GM12872 (cell line): ENCODE measurements around the gene OSBPL5.

Experiments used
- TF ChIP-seq, protein P1 (sequence below): IDR thresholded peaks from 3 replicates; pipeline ENCODE4 v1.5.1; 2011; ENCODE audit warnings: low read depth, mild to moderate bottlenecking, low read length, moderate library complexity; ENCODE audit not compliant: insufficient read depth

Gene OSBPL5

DNA sequence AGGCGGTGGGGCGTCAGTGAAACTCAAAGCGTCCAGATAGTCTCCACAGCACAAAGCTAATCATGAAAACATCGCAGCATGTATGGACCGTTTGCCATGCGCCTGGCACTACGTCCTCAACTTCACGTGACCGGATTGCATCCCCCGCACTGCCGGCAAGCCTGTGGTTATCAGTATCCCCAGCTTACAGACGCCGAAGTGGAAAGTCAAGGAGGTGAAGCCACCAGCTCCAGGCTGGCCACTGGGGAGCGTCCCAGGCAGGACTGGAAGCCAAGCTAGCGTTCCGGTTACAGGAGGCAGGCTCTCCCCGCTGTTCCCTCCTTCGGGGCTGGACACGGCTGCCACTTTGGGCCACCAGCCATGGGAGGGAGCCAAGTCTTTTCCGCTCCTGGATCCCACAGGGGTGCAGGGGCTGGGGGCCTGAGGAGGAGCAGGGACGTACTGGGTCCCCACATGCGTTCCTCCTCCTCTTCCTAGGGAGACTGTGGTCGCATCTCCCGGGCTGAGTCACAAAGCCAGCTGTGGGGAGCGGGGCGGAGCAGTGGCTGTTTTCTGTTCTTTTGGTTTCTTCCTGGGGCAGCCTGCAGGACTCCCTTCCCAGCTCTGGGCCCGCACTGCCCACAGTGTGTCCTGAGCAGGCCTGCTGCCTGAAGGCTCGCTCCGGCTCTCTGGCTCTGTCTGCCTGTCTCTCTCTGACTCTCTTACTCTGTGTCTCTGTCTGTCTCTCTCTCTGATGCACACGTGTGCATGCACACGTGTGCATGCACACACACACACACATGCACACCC lies 4.3 kb upstream of the OSBPL5 start:
- TF ChIP-seq, protein P1, sequence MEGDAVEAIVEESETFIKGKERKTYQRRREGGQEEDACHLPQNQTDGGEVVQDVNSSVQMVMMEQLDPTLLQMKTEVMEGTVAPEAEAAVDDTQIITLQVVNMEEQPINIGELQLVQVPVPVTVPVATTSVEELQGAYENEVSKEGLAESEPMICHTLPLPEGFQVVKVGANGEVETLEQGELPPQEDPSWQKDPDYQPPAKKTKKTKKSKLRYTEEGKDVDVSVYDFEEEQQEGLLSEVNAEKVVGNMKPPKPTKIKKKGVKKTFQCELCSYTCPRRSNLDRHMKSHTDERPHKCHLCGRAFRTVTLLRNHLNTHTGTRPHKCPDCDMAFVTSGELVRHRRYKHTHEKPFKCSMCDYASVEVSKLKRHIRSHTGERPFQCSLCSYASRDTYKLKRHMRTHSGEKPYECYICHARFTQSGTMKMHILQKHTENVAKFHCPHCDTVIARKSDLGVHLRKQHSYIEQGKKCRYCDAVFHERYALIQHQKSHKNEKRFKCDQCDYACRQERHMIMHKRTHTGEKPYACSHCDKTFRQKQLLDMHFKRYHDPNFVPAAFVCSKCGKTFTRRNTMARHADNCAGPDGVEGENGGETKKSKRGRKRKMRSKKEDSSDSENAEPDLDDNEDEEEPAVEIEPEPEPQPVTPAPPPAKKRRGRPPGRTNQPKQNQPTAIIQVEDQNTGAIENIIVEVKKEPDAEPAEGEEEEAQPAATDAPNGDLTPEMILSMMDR: no peak

DNA sequence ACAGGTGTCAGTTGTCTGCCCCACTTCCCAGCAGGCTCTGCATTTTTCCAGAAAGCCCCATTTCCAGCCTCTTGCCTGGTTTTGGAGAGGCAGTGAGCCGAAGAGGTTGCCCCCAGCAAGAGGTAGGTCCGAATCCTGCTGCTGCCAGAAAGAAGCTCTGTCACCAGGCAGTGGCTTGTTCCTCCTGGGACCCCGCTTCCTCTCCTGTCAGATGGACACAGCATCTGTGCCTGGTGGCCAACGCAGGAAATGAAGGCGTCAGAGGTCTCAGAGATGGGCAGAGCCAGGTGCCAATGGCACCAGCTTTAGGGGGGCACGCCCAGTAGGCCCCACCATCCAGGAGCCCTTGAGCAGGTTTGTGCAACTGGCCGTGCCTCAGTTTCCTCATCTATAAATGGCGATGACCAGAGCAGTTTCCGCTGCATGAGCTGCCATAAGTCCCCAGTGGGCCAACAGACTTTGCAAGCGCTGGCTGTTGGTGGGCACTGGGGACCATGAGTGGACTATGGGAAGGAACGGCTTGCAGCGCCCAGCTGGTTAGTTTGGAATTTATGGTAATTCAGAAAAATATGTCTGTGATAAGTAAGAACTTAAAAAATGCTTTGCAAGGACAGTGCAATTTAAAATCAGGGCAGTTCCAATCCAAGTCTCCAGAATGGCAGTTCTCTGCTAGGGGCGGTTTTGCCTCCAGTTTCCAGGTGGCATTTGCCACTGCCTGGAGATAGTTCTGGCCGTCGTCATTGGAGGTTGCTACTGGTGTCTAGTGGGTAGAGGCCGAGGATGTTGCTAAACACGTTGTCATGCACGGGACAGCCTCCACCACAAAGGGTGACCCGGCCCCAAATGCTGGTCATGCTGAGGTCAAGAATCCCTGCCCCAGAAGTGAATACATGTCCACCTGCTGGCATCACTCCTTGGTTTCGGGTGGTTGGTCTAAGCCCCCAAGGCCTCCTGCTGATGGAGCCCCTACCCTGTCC lies 2.3 kb upstream of the OSBPL5 start:
- TF ChIP-seq, protein P1: no peak

- TF ChIP-seq, protein P1: no peak
These were observed 1.4 kb upstream of the OSBPL5 start for GRCh38 chr11:3166268-3167142.

- TF ChIP-seq, protein P1: no peak
These were observed 782 bp upstream of the OSBPL5 start for GRCh38 chr11:3165916-3166267.

DNA sequence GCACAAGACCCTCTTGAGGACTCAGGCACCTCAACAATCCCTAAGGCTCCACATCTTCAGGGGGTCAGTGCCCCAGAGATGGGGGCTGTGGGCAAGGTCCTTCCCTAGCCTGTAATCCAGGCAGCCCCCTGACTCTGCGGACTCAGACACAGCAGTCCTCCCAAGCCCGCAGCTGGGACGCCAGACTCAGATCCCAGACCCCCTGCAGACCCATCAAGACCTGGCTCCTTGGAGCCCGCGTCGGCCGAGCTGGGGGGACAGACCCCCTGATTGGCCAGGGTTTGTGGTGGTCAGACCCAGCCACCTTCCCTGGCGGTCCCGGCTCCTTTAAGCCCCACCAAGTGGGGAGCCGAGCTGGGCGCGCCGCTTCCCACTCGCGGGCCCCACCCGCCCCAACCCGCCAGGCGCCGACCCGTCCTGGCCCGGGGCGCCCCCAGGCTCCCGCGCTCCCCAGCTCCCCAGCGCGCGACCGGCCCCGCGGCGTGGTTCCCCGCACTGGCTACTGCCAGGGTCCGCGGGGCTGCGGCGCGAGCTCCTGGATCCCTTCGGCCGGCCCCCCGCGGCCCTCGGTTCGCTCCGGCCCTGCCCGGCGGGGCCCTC lies 458 bp downstream of the OSBPL5 start:
- TF ChIP-seq, protein P1: no peak

- TF ChIP-seq, protein P1: no peak
These were observed 965 bp downstream of the OSBPL5 start for GRCh38 chr11:3164138-3164551.
